HepG2 (cell line): ENCODE results near the gene AUH. TPM values are rescaled to one million over a fixed set of nuclear protein-coding genes. Genes with fewer than 3 reads are reported as not detected.

ENCODE experiments used
- ATAC-seq: fragments of 200-7000 bp; cut with Tn5 transposase; 3 replicates; pipeline ENCODE4 v1.9.1; 2020; ENCODE audit warnings: mild to moderate bottlenecking, moderate library complexity
- BruUV-seq: library from RNA; stranded (reverse); fragments of 400-500 nt; replicated peaks from 2 replicates; lab custom pipeline; 2021; lab: Mats Ljungman, UMichigan
- CTCF ChIA-PET: fragments of 300-600 bp; formaldehyde crosslinking; extraction: SDS; loops from one replicate; lab custom pipeline; 2021; ENCODE audit warnings: low total read pairs, inconsistent platforms, low intra/inter-chr PET ratio; lab: Yijun Ruan, JAX
- POLR2A ChIA-PET: fragments of 350-600 bp; sonication (Branson Sonifier 250); formaldehyde crosslinking; loops from one replicate; lab custom pipeline; 2020; ENCODE audit warnings: antibody characterized with exemption, inconsistent platforms; lab: Yijun Ruan, JAX
- DNase-seq: peaks from one replicate; pipeline ENCODE4 v3.0.0-alpha.2; 2015; ENCODE audit warnings: low spot score
- FAIRE-seq: peaks from 3 replicates; lab custom pipeline; 2011; peaks lifted over from hg19 to GRCh38; lab: Jason Lieb, UNC
- H2AFZ ChIP-seq: one replicate; pipeline ENCODE4 v1.6.1; 2011; ENCODE audit warnings: low read length, inconsistent platforms
- H3K27ac ChIP-seq: fragments of 300-600 bp; 3 replicates; pipeline ENCODE4 v1.8.0; 2011; ENCODE audit warnings: mixed run types, mild to moderate bottlenecking, mixed read lengths, low read length, inconsistent platforms; ENCODE audit not compliant: insufficient read depth; ENCODE audit errors: extremely low read length
- H3K27me3 ChIP-seq, 2 experiments: fragments of 200-600 bp in 1 of 2; 2 replicates in 1 of 2; 3 replicates in 1 of 2; pipeline versions ENCODE4 v1.6.0 to v1.8.0; 2011; ENCODE audit warnings: low read length in 2 of 2, mild to moderate bottlenecking in 2 of 2, moderate library complexity in 2 of 2, inconsistent platforms in 1 of 2; ENCODE audit not compliant: insufficient read depth in 2 of 2, control insufficient read depth in 1 of 2
- H3K36me3 ChIP-seq, 2 experiments: fragments of 200-600 bp in 1 of 2; replicated peaks in 1 of 2; 2 replicates in 1 of 2; 3 replicates in 1 of 2; pipeline versions ENCODE4 v1.5.1 to v1.8.0; 2011; ENCODE audit warnings: low read length in 2 of 2, inconsistent platforms in 1 of 2; ENCODE audit not compliant: insufficient read depth in 2 of 2, control insufficient read depth in 1 of 2
- H3K4me1 ChIP-seq: 2 replicates; pipeline ENCODE4 v1.5.1; 2012; ENCODE audit warnings: low read length, inconsistent platforms; ENCODE audit not compliant: insufficient read depth
- H3K4me2 ChIP-seq: 2 replicates; pipeline ENCODE4 v1.6.0; 2011; ENCODE audit warnings: low read depth, low read length, inconsistent platforms
- H3K4me3 ChIP-seq, 3 experiments: fragments of 200-600 bp in 1 of 3; sonication (generic), shearing (Covaris generic) in 1 of 3; replicated peaks in 1 of 3; 2 replicates each; pipeline ENCODE4 v1.5.1; 2011 to 2016; ENCODE audit warnings: low read length in 3 of 3, inconsistent platforms in 2 of 3, low read depth in 2 of 3, mild to moderate bottlenecking in 2 of 3, control low read depth in 1 of 3, mixed read lengths in 1 of 3; ENCODE audit not compliant: insufficient read depth in 1 of 3
- H3K79me2 ChIP-seq: one replicate; pipeline ENCODE4 v1.6.1; 2011; ENCODE audit warnings: low read length, inconsistent platforms; ENCODE audit not compliant: insufficient read depth
- H3K9ac ChIP-seq: 2 replicates; pipeline ENCODE4 v1.6.0; 2011; ENCODE audit warnings: mild to moderate bottlenecking, low read depth, low read length, inconsistent platforms; ENCODE audit not compliant: insufficient read depth
- H3K9me3 ChIP-seq: 2 replicates; pipeline ENCODE4 v1.5.1; 2012; ENCODE audit warnings: mild to moderate bottlenecking, low read length
- H4K20me1 ChIP-seq: 2 replicates; pipeline ENCODE4 v1.6.0; 2011; ENCODE audit warnings: inconsistent platforms, mild to moderate bottlenecking, low read length, moderate library complexity; ENCODE audit not compliant: insufficient read depth
- CBX2 ChIP-seq, 2 experiments: fragments of 200-600 bp in 1 of 2; sonication (generic); formaldehyde crosslinking in 1 of 2; IDR thresholded peaks; 2 replicates each; pipeline versions ENCODE4 v1.7.0 to v1.8.1; 2018 to 2022; ENCODE audit warnings: low read depth in 2 of 2, low read length in 1 of 2, mild to moderate bottlenecking in 1 of 2, missing genetic modification reagents in 1 of 2
- CTCF ChIP-seq: sonication (generic); formaldehyde crosslinking; IDR thresholded peaks from 2 replicates; pipeline ENCODE4 v1.5.0; 2020; ENCODE audit warnings: mild to moderate bottlenecking, missing genetic modification reagents, moderate library complexity
- DPF2 ChIP-seq: sonication (generic); formaldehyde crosslinking; IDR thresholded peaks from 2 replicates; pipeline ENCODE4 v1.4.0; 2020; ENCODE audit warnings: mild to moderate bottlenecking, low read depth, missing genetic modification reagents, borderline replicate concordance
- FOSL2 ChIP-seq: sonication (generic); formaldehyde crosslinking; IDR thresholded peaks from 2 replicates; pipeline ENCODE4 v1.4.0; 2020; ENCODE audit warnings: missing genetic modification reagents
- KLF9 ChIP-seq: IDR thresholded peaks from 2 replicates; pipeline ENCODE4 v1.6.1; 2016; ENCODE audit warnings: low read depth
- ZBTB3 ChIP-seq: sonication (generic); formaldehyde crosslinking; IDR thresholded peaks from 2 replicates; pipeline ENCODE4 v1.4.0; 2020; ENCODE audit warnings: low read depth, mild to moderate bottlenecking, moderate library complexity, missing genetic modification reagents, borderline replicate concordance
- ZNF101 ChIP-seq: sonication (generic); formaldehyde crosslinking; IDR thresholded peaks from 2 replicates; pipeline ENCODE4 v1.4.0; 2020; ENCODE audit warnings: mild to moderate bottlenecking, low read depth, missing genetic modification reagents, borderline replicate concordance
- ZNF34 ChIP-seq: sonication (generic); formaldehyde crosslinking; IDR thresholded peaks from 2 replicates; pipeline ENCODE4 v1.4.0; 2020; ENCODE audit warnings: mild to moderate bottlenecking, missing genetic modification reagents, borderline replicate concordance
- ZNF362 ChIP-seq: sonication (generic); formaldehyde crosslinking; IDR thresholded peaks from 2 replicates; pipeline ENCODE4 v1.4.0; 2020; ENCODE audit warnings: missing genetic modification reagents, mild to moderate bottlenecking, borderline replicate concordance
- ZNF546 ChIP-seq: sonication (generic); formaldehyde crosslinking; conservative IDR thresholded peaks from 2 replicates; pipeline ENCODE4 v1.8.1; 2023; ENCODE audit warnings: mild to moderate bottlenecking, missing genetic modification reagents
- ZNF572 ChIP-seq: sonication (generic); formaldehyde crosslinking; IDR thresholded peaks from 2 replicates; pipeline ENCODE4 v1.5.1; 2020; ENCODE audit warnings: mild to moderate bottlenecking, missing genetic modification reagents
- ZNF605 ChIP-seq: sonication (generic); formaldehyde crosslinking; IDR thresholded peaks from 2 replicates; pipeline ENCODE4 v1.8.0; 2022; ENCODE audit warnings: mild to moderate bottlenecking, missing genetic modification reagents
- ZNF619 ChIP-seq: sonication (generic); formaldehyde crosslinking; IDR thresholded peaks from 2 replicates; pipeline ENCODE4 v1.4.0; 2020; ENCODE audit warnings: mild to moderate bottlenecking, missing genetic modification reagents
- ZNF879 ChIP-seq: sonication (generic); formaldehyde crosslinking; IDR thresholded peaks from 2 replicates; pipeline ENCODE4 v1.8.1; 2023; ENCODE audit warnings: missing genetic modification reagents
- WGBS: methylation state at CpG from one replicate; pipeline ENCODE4 v1.1.6; 2017; ENCODE audit warnings: low lambda C conversion rate; 5-methylcytosine and 5-hydroxymethylcytosine counted together
- in situ Hi-C: cut with HindIII; loops from 2 replicates; pipeline ENCODE4 v1.10.0; 2017; ENCODE audit warnings: low pct_unique_long_range_greater_than_20kb; ENCODE audit not compliant: extremely low pct_ligation_motif_present
- intact Hi-C: fragments of 100-400 bp; cut with micrococcal nuclease; formaldehyde crosslinking; loops from one replicate; pipeline ENCODE4 v1.10.0; 2022; ENCODE audit not compliant: unreplicated experiment
- polyA plus RNA-seq, 8 experiments: library from polyadenylated mRNA; depleted of rRNA in 3 of 8; stranded (reverse) in 7 of 8; unstranded in 1 of 8; fragments of >200 nt; fragmentation: Illumina TruSeq in 4 of 8; extraction: Trizol in 4 of 8; gene quantifications; 2 replicates each; pipeline versions ENCODE4 v1.2.1 to v1.2.3, GENCODE V29; 2011 to 2016; ENCODE audit warnings: low read depth in 4 of 8, missing spikeins in 1 of 8, mixed read lengths in 1 of 8; ENCODE audit not compliant: insufficient read depth in 1 of 8
- total RNA-seq, 5 experiments: library from RNA; depleted of rRNA; stranded (reverse); fragments of >200 nt; fragmentation: Illumina TruSeq; extraction: Trizol; gene quantifications; 2 replicates each; pipeline ENCODE4 v1.2.3, GENCODE V29; 2016; ENCODE audit warnings: low read depth in 1 of 5

AUH gene
- total and polyA plus RNA-seq, 2 of the 13 experiments (the other 11 are each of a cell fraction or from before 2014, with no cell fraction given): 25.8 to 31.9 TPM

- TF ChIP-seq FOSL2: peak; percentile 56
- TF ChIP-seq ZNF34: no peak
- TF ChIP-seq ZBTB3 (CRISPR knock-in tag): no peak
- TF ChIP-seq, all 625 proteins: peak for 1
- no peak overlapping the region for H3K4me2 ChIP-seq
- DNase-seq: no peak
- intact Hi-C loops: no loop called here
- H3K4me3 ChIP-seq: no peak overlapping the region
- no peak overlapping the region for H2AFZ ChIP-seq
- CTCF ChIA-PET: no interaction called here
- WGBS: 78% methylated on average over 8 of the region's 8 CpGs
- peaks cover 22% of the 10 kb centered on the region for H3K4me1 ChIP-seq
- no peak for ATAC-seq
- H3K27ac ChIP-seq: no peak overlapping the region
- POLR2A ChIA-PET: interaction anchor here (1.0 kb wide), 1 partner anchor 174 kb away, joined by 3 read pairs; no protein-coding TSS in a partner anchor
- peaks cover 0 to 8% of the 10 kb centered on the region in 2 experiments; a peak in 2 of 5 replicates for H3K36me3 ChIP-seq
- no peak overlapping the region for H3K9ac ChIP-seq
- FAIRE-seq: no peak
- H3K27me3 ChIP-seq: no peaks in the 10 kb centered on the region
- H4K20me1 ChIP-seq: no peaks in the 10 kb centered on the region
- H3K9me3 ChIP-seq: no peaks in the 10 kb centered on the region
- in situ Hi-C loops: no loop called here
- BruUV-seq: no TSS peak
- no peaks in the 10 kb centered on the region for H3K79me2 ChIP-seq
Observed at GRCh38 chr9:91245431-91246313, 116.0 kb downstream of the AUH start.

GRCh38 chr9:91243029-91243428 is 118.7 kb downstream of the AUH start:
- POLR2A ChIA-PET: no interaction called here
- CTCF ChIA-PET: no interaction called here
- no peak for FAIRE-seq
- Histone ChIP-seq H4K20me1 (no peaks in the 10 kb centered on the region), H3K27me3 (no peaks in the 10 kb centered on the region), H3K36me3 (peaks cover 2 to 12% of the 10 kb centered on the region in 2 experiments; a peak in 3 of 5 replicates), H3K27ac (no peak overlapping the region), H2AFZ (no peak overlapping the region), H3K9ac (no peak overlapping the region), H3K9me3 (no peaks in the 10 kb centered on the region), H3K79me2 (no peaks in the 10 kb centered on the region), H3K4me1 (peaks cover 26% of the 10 kb centered on the region), H3K4me2 (no peak overlapping the region), H3K4me3 (no peak overlapping the region)
- DNase-seq: no peak
- no peak for ATAC-seq
- intact Hi-C loops: no loop called here
- no TSS peak for BruUV-seq
- in situ Hi-C loops: no loop called here
- WGBS: 100% methylated on average over 2 of the region's 2 CpGs
- TF ChIP-seq ZNF362 (no peak), CTCF (CRISPR knock-in tag) (no peak), DPF2 (CRISPR knock-in tag) (no peak), ZNF101 (CRISPR knock-in tag) (no peak), ZNF619 (no peak), ZNF572 (CRISPR knock-in tag) (no peak), ZNF879 (CRISPR knock-in tag) (no peak), CBX2 (IDR thresholded peaks at IDR 0.05; ENCODE audit: low read depth, low read length) (no peak), CBX2 (CRISPR knock-in tag; IDR thresholded peaks at IDR 0.05; ENCODE audit: low read depth) (no peak), ZNF605 (CRISPR knock-in tag) (no peak), KLF9 (no peak), ZNF546 (CRISPR knock-in tag) (no peak)
